BE2C (cell line): ENCODE data around the gene ZC2HC1C.

Source experiments
- DNase-seq: peaks from one replicate; pipeline ENCODE4 v3.0.0-alpha.2; 2020
- H3K27me3 ChIP-seq: fragments of 250-450 bp; sonication (Bioruptor Pico); 2 replicates; pipeline ENCODE4 v1.5.1; 2020; ENCODE audit warnings: mild to moderate bottlenecking
- H3K36me3 ChIP-seq: fragments of 250-450 bp; sonication (Bioruptor Pico); 2 replicates; pipeline ENCODE4 v1.5.1; 2020; ENCODE audit warnings: mild to moderate bottlenecking
- H3K4me1 ChIP-seq: fragments of 250-450 bp; sonication (Bioruptor Pico); 2 replicates; pipeline ENCODE4 v1.5.1; 2020
- H3K4me3 ChIP-seq: 2 replicates; pipeline ENCODE4 v1.5.1; 2011; ENCODE audit warnings: low read depth, low read length
- H3K9me3 ChIP-seq: fragments of 250-450 bp; sonication (Bioruptor Pico); 2 replicates; pipeline ENCODE4 v1.5.1; 2020
- TF ChIP-seq, protein P1 (sequence below): IDR thresholded peaks from 2 replicates; pipeline ENCODE4 v1.5.1; 2012; ENCODE audit warnings: mild to moderate bottlenecking, low read depth, low read length

The ZC2HC1C gene

DNA sequence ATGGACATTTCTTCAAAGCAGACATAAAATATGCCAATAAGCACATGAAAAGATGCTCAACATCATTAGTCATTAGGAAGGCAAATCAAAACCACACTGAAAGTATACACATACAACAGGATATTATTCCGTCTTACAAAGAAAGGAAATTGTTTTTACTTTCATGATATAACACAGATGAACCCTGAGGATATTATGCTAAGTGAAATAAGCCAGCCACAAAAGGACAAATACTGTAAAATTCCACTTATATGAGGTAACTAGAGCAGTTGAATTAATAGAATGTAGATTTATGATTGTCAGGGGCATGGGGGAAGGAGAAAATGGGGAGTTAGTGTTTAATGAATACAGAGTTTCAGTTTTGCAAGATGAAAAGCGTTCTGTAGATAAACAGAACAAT is 9.8 kb upstream of the ZC2HC1C start:
- no peak for DNase-seq
- Histone ChIP-seq H3K36me3 (peaks cover 17% of the 10 kb centered on the region), H3K4me3 (no peak overlapping the region), H3K9me3 (no peaks in the 10 kb centered on the region), H3K4me1 (no peaks in the 10 kb centered on the region; the same call in 1 of the 2 replicates), H3K27me3 (no peaks in the 10 kb centered on the region)
- TF ChIP-seq, protein P1, sequence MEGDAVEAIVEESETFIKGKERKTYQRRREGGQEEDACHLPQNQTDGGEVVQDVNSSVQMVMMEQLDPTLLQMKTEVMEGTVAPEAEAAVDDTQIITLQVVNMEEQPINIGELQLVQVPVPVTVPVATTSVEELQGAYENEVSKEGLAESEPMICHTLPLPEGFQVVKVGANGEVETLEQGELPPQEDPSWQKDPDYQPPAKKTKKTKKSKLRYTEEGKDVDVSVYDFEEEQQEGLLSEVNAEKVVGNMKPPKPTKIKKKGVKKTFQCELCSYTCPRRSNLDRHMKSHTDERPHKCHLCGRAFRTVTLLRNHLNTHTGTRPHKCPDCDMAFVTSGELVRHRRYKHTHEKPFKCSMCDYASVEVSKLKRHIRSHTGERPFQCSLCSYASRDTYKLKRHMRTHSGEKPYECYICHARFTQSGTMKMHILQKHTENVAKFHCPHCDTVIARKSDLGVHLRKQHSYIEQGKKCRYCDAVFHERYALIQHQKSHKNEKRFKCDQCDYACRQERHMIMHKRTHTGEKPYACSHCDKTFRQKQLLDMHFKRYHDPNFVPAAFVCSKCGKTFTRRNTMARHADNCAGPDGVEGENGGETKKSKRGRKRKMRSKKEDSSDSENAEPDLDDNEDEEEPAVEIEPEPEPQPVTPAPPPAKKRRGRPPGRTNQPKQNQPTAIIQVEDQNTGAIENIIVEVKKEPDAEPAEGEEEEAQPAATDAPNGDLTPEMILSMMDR = no peak

GRCh38 chr14:75060420-75060819 is 9.0 kb upstream of the ZC2HC1C start:
- TF ChIP-seq, protein P1 = no peak
- no peak for DNase-seq
- H3K4me1 ChIP-seq = no peaks in the 10 kb centered on the region; the same call in 1 of the 2 replicates
- H3K36me3 ChIP-seq = peaks cover 17% of the 10 kb centered on the region
- no peaks in the 10 kb centered on the region for H3K27me3 ChIP-seq
- H3K9me3 ChIP-seq = no peaks in the 10 kb centered on the region
- H3K4me3 ChIP-seq = no peak overlapping the region

DNA sequence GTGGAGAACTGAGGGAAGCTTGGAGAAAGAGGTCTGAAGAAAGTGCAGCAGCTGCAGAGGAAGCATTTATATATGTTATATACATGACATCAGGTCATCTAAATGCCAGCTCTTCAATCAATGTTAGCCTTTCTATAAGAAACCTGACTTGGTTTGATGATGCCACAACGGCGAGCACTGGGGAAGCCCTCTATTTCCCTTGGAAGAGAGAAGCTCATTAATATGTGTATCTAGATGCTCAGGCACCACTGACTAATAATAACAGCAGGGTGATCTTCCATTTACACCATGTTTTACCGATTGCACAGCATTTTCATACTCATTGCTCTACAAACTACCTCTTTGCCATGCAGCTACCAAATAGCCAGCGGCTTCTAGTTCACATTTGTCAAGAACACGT is 6.4 kb upstream of the ZC2HC1C start:
- no peaks in the 10 kb centered on the region for H3K9me3 ChIP-seq
- no peaks in the 10 kb centered on the region for H3K27me3 ChIP-seq
- peaks cover 15% of the 10 kb centered on the region for H3K36me3 ChIP-seq
- H3K4me3 ChIP-seq = peak overlapping the region; percentile 88
- TF ChIP-seq, protein P1 = no peak
- no peaks in the 10 kb centered on the region for H3K4me1 ChIP-seq
- DNase-seq = no peak

- H3K36me3 ChIP-seq = peaks cover 15% of the 10 kb centered on the region
- H3K9me3 ChIP-seq = no peaks in the 10 kb centered on the region
- H3K4me3 ChIP-seq = peak within 1 kb of the TSS; percentile 88
- H3K27me3 ChIP-seq = no peaks in the 10 kb centered on the region
- no peaks in the 10 kb centered on the region for H3K4me1 ChIP-seq
- TF ChIP-seq, protein P1 = no peak
- DNase-seq = peak; percentile 94
These were observed 5.8 kb upstream of the ZC2HC1C start, which contains the start of gene ACYP1 for GRCh38 chr14:75063491-75064204. TSS of gene ACYP1 (minus strand) at chr14:75064024. CDS start at chr14:75063553, 471 bp downstream.

GRCh38 chr14:75064205-75064567 is 5.3 kb upstream of the ZC2HC1C start:
- Histone ChIP-seq H3K4me1 (no peaks in the 10 kb centered on the region), H3K36me3 (peaks cover 15% of the 10 kb centered on the region), H3K27me3 (no peaks in the 10 kb centered on the region), H3K9me3 (no peaks in the 10 kb centered on the region), H3K4me3 (peak overlapping the region; percentile 88)
- TF ChIP-seq, protein P1 = no peak
- no peak for DNase-seq

DNA sequence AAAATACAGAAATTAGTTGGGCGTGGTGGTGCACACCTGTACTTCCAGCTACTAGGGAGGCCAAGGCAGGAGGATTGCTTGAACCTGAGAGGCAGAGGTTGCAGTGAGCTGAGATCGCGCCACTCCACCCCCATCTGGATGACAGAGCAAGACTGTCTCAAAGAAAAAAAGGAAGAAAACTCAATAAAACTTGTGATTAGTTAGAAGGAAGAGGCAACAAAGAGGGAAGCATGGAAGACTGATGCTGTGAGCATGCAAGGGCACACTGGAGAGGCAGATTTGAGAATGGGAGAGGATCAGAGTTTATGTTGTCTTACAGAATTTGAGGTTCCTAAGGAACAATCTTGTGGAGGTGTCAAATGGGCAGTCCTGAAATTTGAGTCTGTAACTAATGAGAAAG is 2.8 kb upstream of the ZC2HC1C start:
- Histone ChIP-seq H3K36me3 (no peaks in the 10 kb centered on the region; the same call in 1 of the 2 replicates), H3K4me3 (no peak overlapping the region), H3K27me3 (no peaks in the 10 kb centered on the region), H3K9me3 (no peaks in the 10 kb centered on the region), H3K4me1 (peaks cover 3% of the 10 kb centered on the region)
- no peak for DNase-seq
- TF ChIP-seq, protein P1 = no peak
